Fibroblast of villous mesenchyme (primary cell): ENCODE measurements around the gene CREB5. TPM values are rescaled to one million over a fixed set of nuclear protein-coding genes. Genes with fewer than 3 reads are reported as not detected.

Experiments used
- DNase-seq: peaks from one replicate; pipeline ENCODE4 v3.0.0-alpha.2; 2010; ENCODE audit warnings: low read depth
- H3K4me3 ChIP-seq: 2 replicates; pipeline ENCODE4 v1.5.1; 2011; ENCODE audit warnings: low read depth, mild to moderate bottlenecking, low read length
- CTCF ChIP-seq: IDR thresholded peaks from 2 replicates; pipeline ENCODE4 v1.5.1; 2012; ENCODE audit warnings: low read depth, mild to moderate bottlenecking, low read length; ENCODE audit not compliant: insufficient read depth
- total RNA-seq: library from RNA; depleted of rRNA; stranded (reverse); fragments of >200 nt; gene quantifications from 2 replicates; pipeline ENCODE4 v1.2.3, GENCODE V29; 2012

Gene CREB5
- total RNA-seq, 1 donor, result 6.0 TPM

GRCh38 chr7:28433699-28434219, 21.4 kb downstream of the CREB5 start:
- H3K4me3 ChIP-seq, result no peak overlapping the region
- no peak for TF ChIP-seq CTCF
- peak; percentile 82 for DNase-seq

- no peak overlapping the region for H3K4me3 ChIP-seq
- DNase-seq, result no peak
- TF ChIP-seq CTCF, result no peak
These were observed 22.2 kb downstream of the CREB5 start for GRCh38 chr7:28434510-28434909.

GRCh38 chr7:28435152-28435551, 22.8 kb downstream of the CREB5 start:
- DNase-seq, result no peak
- no peak overlapping the region for H3K4me3 ChIP-seq
- no peak for TF ChIP-seq CTCF

GRCh38 chr7:28435732-28436378, 23.5 kb downstream of the CREB5 start:
- no peak for TF ChIP-seq CTCF
- H3K4me3 ChIP-seq, result no peak overlapping the region
- DNase-seq, result no peak

- no peak overlapping the region for H3K4me3 ChIP-seq
- no peak for TF ChIP-seq CTCF
- DNase-seq, result no peak
These were observed 27.8 kb downstream of the CREB5 start for GRCh38 chr7:28440055-28440601.

- no peak for TF ChIP-seq CTCF
- DNase-seq, result no peak
- no peak overlapping the region for H3K4me3 ChIP-seq
These were observed 30.5 kb downstream of the CREB5 start for GRCh38 chr7:28442540-28443420.
